Chondrocyte (in vitro differentiated cells): Measurements from ENCODE around the gene COX8C. TPM values are rescaled to one million over a fixed set of nuclear protein-coding genes. Genes with fewer than 3 reads are reported as not detected.

Experiments
- DNase-seq: peaks from one replicate; pipeline ENCODE4 v3.0.0; 2021; ENCODE audit warnings: mixed read lengths, low spot score
- H3K27ac Mint-ChIP-seq: one replicate; pipeline ENCODE4 v1.8.0; 2021; ENCODE audit warnings: mild to moderate bottlenecking, moderate library complexity, mixed read lengths; ENCODE audit not compliant: unreplicated experiment
- H3K27me3 Mint-ChIP-seq: 2 replicates; pipeline ENCODE4 v1.8.0; 2021; ENCODE audit warnings: low read depth, mixed read lengths
- H3K36me3 Mint-ChIP-seq: 2 replicates; pipeline ENCODE4 v1.8.0; 2021; ENCODE audit warnings: low read depth, mixed read lengths
- H3K4me1 Mint-ChIP-seq: 2 replicates; pipeline ENCODE4 v1.8.0; 2021; ENCODE audit warnings: low read depth, mild to moderate bottlenecking, mixed read lengths
- H3K4me3 Mint-ChIP-seq: one replicate; pipeline ENCODE4 v1.8.0; 2021; ENCODE audit warnings: mild to moderate bottlenecking, moderate library complexity, mixed read lengths; ENCODE audit not compliant: unreplicated experiment
- H3K9me3 Mint-ChIP-seq: 2 replicates; pipeline ENCODE4 v1.8.0; 2021; ENCODE audit warnings: low read depth, mixed read lengths
- CTCF ChIP-seq: fragments of 200-600 bp; sonication (generic); IDR thresholded peaks from 2 replicates; pipeline ENCODE4 v1.5.0; 2021; ENCODE audit warnings: antibody characterized with exemption, mild to moderate bottlenecking, moderate library complexity
- total RNA-seq: library from RNA; stranded (reverse); gene quantifications from 3 replicates; pipeline ENCODE4 v1.2.1, GENCODE V29; 2021

COX8C gene
- total RNA-seq, 1 donor from 2014 or later, result not detected

GRCh38 chr14:93332853-93333630, 13.9 kb upstream of the COX8C start, which contains the start of gene BTBD7:
Gene BTBD7 (minus strand): TSS chr14:93333036. CDS start chr14:93296051, 36,985 bp downstream.
- Mint-ChIP-seq H3K4me3 (peak within 1 kb of the TSS; percentile 86), H3K9me3 (no peaks in the 10 kb centered on the region), H3K27ac (peak within 1 kb of the TSS; percentile 96), H3K36me3 (no peaks in the 10 kb centered on the region), H3K27me3 (no peaks in the 10 kb centered on the region), H3K4me1 (peaks cover 41% of the 10 kb centered on the region)
- peak; percentile 62 for TF ChIP-seq CTCF
- peak; percentile 98 for DNase-seq

GRCh38 chr14:93333631-93334103, 13.3 kb upstream of the COX8C start:
- no peak for DNase-seq
- Mint-ChIP-seq H3K27ac (peak overlapping the region; percentile 96), H3K4me3 (peak overlapping the region; percentile 86), H3K9me3 (no peaks in the 10 kb centered on the region), H3K36me3 (no peaks in the 10 kb centered on the region), H3K27me3 (no peaks in the 10 kb centered on the region), H3K4me1 (peaks cover 41% of the 10 kb centered on the region)
- no peak for TF ChIP-seq CTCF

GRCh38 chr14:93337143-93337753, 9.7 kb upstream of the COX8C start:
- Mint-ChIP-seq H3K27ac (no peak overlapping the region), H3K4me3 (no peak overlapping the region), H3K36me3 (no peaks in the 10 kb centered on the region), H3K4me1 (peaks cover 9% of the 10 kb centered on the region), H3K27me3 (no peaks in the 10 kb centered on the region), H3K9me3 (no peaks in the 10 kb centered on the region)
- no peak for DNase-seq
- TF ChIP-seq CTCF, result no peak

GRCh38 chr14:93337884-93338283, 9.1 kb upstream of the COX8C start:
- Mint-ChIP-seq H3K4me1 (peaks cover 9% of the 10 kb centered on the region), H3K27ac (no peak overlapping the region), H3K4me3 (no peak overlapping the region), H3K27me3 (no peaks in the 10 kb centered on the region), H3K9me3 (no peaks in the 10 kb centered on the region), H3K36me3 (no peaks in the 10 kb centered on the region)
- DNase-seq, result no peak
- TF ChIP-seq CTCF, result no peak

- Mint-ChIP-seq H3K36me3 (peaks cover 1% of the 10 kb centered on the region), H3K27ac (no peak overlapping the region), H3K9me3 (no peaks in the 10 kb centered on the region), H3K27me3 (no peaks in the 10 kb centered on the region), H3K4me3 (no peak overlapping the region), H3K4me1 (no peaks in the 10 kb centered on the region)
- no peak for TF ChIP-seq CTCF
- no peak for DNase-seq
Observed at GRCh38 chr14:93343266-93343665, 3.7 kb upstream of the COX8C start.
